Testis (tissue), 3 donors: ENCODE results near the gene ZNF655. TPM values are rescaled to one million over a fixed set of nuclear protein-coding genes. Genes with fewer than 3 reads are reported as not detected.

ENCODE experiments used
- DNase-seq: peaks from one replicate; pipeline ENCODE4 v3.0.0-alpha.2; 2019
- H3K27ac ChIP-seq, 2 donors: fragments of 200-600 bp; sonication (generic); one replicate each; pipeline ENCODE4 v1.5.1; 2019
- H3K27me3 ChIP-seq: fragments of 200-600 bp; sonication (generic); one replicate; pipeline ENCODE4 v1.5.1; 2019
- H3K36me3 ChIP-seq: fragments of 200-600 bp; sonication (generic); one replicate; pipeline ENCODE4 v1.5.1; 2017; ENCODE audit warnings: low read depth; ENCODE audit errors: missing control alignments
- H3K4me1 ChIP-seq: fragments of 200-600 bp; sonication (generic); one replicate; pipeline ENCODE4 v1.5.1; 2019
- H3K4me3 ChIP-seq, 2 donors: fragments of 200-600 bp; sonication (generic); one replicate each; pipeline ENCODE4 v1.5.1; 2017 to 2019
- H3K9me3 ChIP-seq: fragments of 200-600 bp; sonication (generic); one replicate; pipeline ENCODE4 v1.5.1; 2017
- CTCF ChIP-seq, 3 experiments: fragments of 450-650 bp in 2 of 3; fragments of 200-600 bp in 1 of 3; sonication (generic) in 1 of 3; IDR thresholded peaks; one replicate each; pipeline ENCODE4 v1.5.1; 2016 to 2019; ENCODE audit warnings: antibody characterized with exemption in 3 of 3, mild to moderate bottlenecking in 2 of 3, moderate library complexity in 1 of 3
- POLR2A ChIP-seq: fragments of 450-650 bp; IDR thresholded peaks from one replicate; pipeline ENCODE4 v1.6.1; 2017; ENCODE audit warnings: antibody characterized with exemption, mild to moderate bottlenecking, moderate library complexity
- WGBS, 2 donors: methylation state at CpG; one replicate each; pipeline ENCODE4 v1.1.5; 2018; 5-methylcytosine and 5-hydroxymethylcytosine counted together
- intact Hi-C: fragments of 100-400 bp; cut with DNase I; formaldehyde crosslinking; loops from one replicate; pipeline ENCODE4 v1.15.1; 2023; ENCODE audit warnings: low total_unique reads
- polyA plus RNA-seq: library from polyadenylated mRNA; stranded (reverse); fragments of 350-450 nt; fragmentation: Illumina TruSeq; extraction: RNeasy Lipid Tissue Mini Kit (QIAGEN cat#74804); gene quantifications from one replicate; pipeline ENCODE4 v1.2.3, GENCODE V29; 2014; ENCODE audit warnings: low read depth, low replicate concordance; ENCODE audit not compliant: insufficient read depth
- total RNA-seq, 2 donors: library from RNA; depleted of rRNA; stranded (reverse); fragments of >200 nt; gene quantifications; one replicate each; pipeline ENCODE4 v1.2.3, GENCODE V29; 2016

The ZNF655 gene
- total and polyA plus RNA-seq, 3 donors from 2014 or later: 45.9 to 149 (median 120) TPM

- peaks cover 16% of the 10 kb centered on the region for H3K4me1 ChIP-seq
- no peak for DNase-seq
- intact Hi-C loops: loop anchor here (10.0 kb wide), 1 partner anchor 53 kb away; the partner anchor contains the start of genes ZKSCAN5 and ZNF394
- H3K27me3 ChIP-seq: no peaks in the 10 kb centered on the region
- H3K36me3 ChIP-seq: no peaks in the 10 kb centered on the region
- peak overlapping the region; percentile 97 to 99 for H3K4me3 ChIP-seq
- TF ChIP-seq CTCF (IDR thresholded peaks at IDR 0.05): no peak
- TF ChIP-seq POLR2A: no peak
- H3K27ac ChIP-seq: peak overlapping the region; percentile 96 to 98
- WGBS, 2 donors: 2% methylated on average over 17 of the region's 17 CpGs
- no peaks in the 10 kb centered on the region for H3K9me3 ChIP-seq
Measured at GRCh38 chr7:99557940-99558305, 519 bp upstream of the ZNF655 start.

GRCh38 chr7:99559175-99559915, 903 bp downstream of the ZNF655 start:
- TF ChIP-seq CTCF (IDR thresholded peaks at IDR 0.05) (no peak), POLR2A (no peak)
- intact Hi-C loops: loop anchor here (10.0 kb wide), 1 partner anchor 55 kb away; the partner anchor contains the start of genes ZKSCAN5 and ZNF394
- Histone ChIP-seq H3K27me3 (no peaks in the 10 kb centered on the region), H3K4me3 (peak overlapping the region; percentile 97 to 99), H3K36me3 (no peaks in the 10 kb centered on the region), H3K4me1 (peaks cover 16% of the 10 kb centered on the region), H3K27ac (peak overlapping the region; percentile 96 to 98), H3K9me3 (no peaks in the 10 kb centered on the region)
- 14 to 16% methylated on average over 31 of the region's 31 CpGs for WGBS, 2 donors
- no peak for DNase-seq

DNA sequence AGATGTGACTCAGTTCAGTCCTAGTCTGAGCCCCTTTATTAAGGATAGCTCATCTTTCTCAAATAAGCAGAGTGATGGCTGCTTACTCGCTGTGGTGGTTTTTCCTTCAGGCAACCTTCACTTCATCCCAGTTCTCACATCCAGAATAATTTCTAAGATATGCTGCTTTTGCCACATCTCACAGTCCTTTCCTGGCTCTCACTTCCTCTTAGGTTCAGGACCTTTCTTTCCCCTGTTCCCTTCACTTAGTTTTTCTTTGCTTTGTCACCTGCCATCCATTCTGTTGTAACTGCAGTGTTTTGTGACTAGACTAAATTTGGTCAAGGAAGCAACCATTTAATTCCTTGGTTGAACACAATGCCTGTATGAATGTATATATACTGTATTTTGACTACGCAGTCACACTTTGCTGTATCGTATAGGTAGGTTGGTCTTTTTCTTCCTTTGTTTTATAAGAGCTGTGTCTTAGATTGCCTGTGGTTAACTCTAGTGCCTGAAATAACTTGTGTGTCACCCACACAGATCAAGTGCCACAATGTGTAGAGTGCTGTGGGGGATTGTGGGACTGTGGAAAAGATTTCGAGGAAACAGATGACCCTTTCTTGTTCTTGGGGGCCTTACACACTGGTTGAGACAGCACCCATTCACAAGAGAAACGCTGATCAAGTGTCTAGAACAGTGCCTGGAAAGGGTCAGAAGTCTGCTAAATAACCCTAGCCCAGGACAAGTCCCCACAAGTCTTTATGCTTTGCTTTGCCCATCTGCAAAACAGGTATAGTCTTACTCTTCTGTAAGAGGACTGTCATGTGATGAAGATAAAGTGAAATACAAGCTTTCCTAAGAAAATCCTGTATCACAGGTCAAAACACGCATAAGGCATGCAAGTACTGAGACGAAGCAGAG, 2.6 kb downstream of the ZNF655 start:
- no peak overlapping the region for H3K4me3 ChIP-seq
- intact Hi-C loops: no loop called here
- peaks cover 16% of the 10 kb centered on the region for H3K4me1 ChIP-seq
- TF ChIP-seq CTCF (IDR thresholded peaks at IDR 0.05): no peak
- no peak for TF ChIP-seq POLR2A
- H3K27me3 ChIP-seq: no peaks in the 10 kb centered on the region
- H3K9me3 ChIP-seq: no peaks in the 10 kb centered on the region
- H3K27ac ChIP-seq: no peak overlapping the region
- H3K36me3 ChIP-seq: no peaks in the 10 kb centered on the region
- DNase-seq: no peak
- WGBS, 2 donors: 93 to 94% methylated on average over 7 of the region's 7 CpGs

GRCh38 chr7:99561737-99562051, 3.3 kb downstream of the ZNF655 start:
- Histone ChIP-seq H3K27me3 (no peaks in the 10 kb centered on the region), H3K36me3 (no peaks in the 10 kb centered on the region), H3K27ac (no peak overlapping the region), H3K4me3 (no peak overlapping the region), H3K4me1 (peaks cover 16% of the 10 kb centered on the region), H3K9me3 (no peaks in the 10 kb centered on the region)
- TF ChIP-seq POLR2A (no peak), CTCF (IDR thresholded peaks at IDR 0.05) (no peak)
- 92 to 100% methylated on average over 1 to 2 of the region's 2 CpGs for WGBS, 2 donors
- no peak for DNase-seq
- intact Hi-C loops: no loop called here
